WERI-Rb-1 (cell line): ENCODE measurements around the gene VRK1.

Source experiments
- DNase-seq: peaks from one replicate; pipeline ENCODE4 v3.0.0-alpha.2; 2020
- H3K27ac ChIP-seq: fragments of 250-450 bp; sonication (Bioruptor Pico); 2 replicates; pipeline ENCODE4 v1.5.1; 2020; ENCODE audit warnings: mild to moderate bottlenecking, moderate library complexity
- H3K27me3 ChIP-seq: fragments of 250-450 bp; sonication (Bioruptor Pico); 2 replicates; pipeline ENCODE4 v1.5.1; 2021; ENCODE audit warnings: mild to moderate bottlenecking, low read depth, moderate library complexity; ENCODE audit not compliant: insufficient read depth, severe bottlenecking
- H3K36me3 ChIP-seq: fragments of 250-450 bp; sonication (Bioruptor Pico); 2 replicates; pipeline ENCODE4 v1.5.1; 2020; ENCODE audit warnings: mild to moderate bottlenecking, moderate library complexity
- H3K4me3 ChIP-seq: 2 replicates; pipeline ENCODE4 v1.5.1; 2011; ENCODE audit warnings: low read depth, mild to moderate bottlenecking, control low read depth, low read length
- H3K9me3 ChIP-seq: fragments of 250-450 bp; sonication (Bioruptor Pico); 2 replicates; pipeline ENCODE4 v1.5.1; 2021; ENCODE audit warnings: mild to moderate bottlenecking, moderate library complexity; ENCODE audit not compliant: severe bottlenecking
- CTCF ChIP-seq: IDR thresholded peaks from 2 replicates; pipeline ENCODE4 v1.5.1; 2011; ENCODE audit warnings: low read depth, mild to moderate bottlenecking, control low read depth, inconsistent platforms, low read length

The VRK1 gene

GRCh38 chr14:96847451-96847850, 50.3 kb downstream of the VRK1 start:
- no peak overlapping the region for H3K4me3 ChIP-seq

DNA sequence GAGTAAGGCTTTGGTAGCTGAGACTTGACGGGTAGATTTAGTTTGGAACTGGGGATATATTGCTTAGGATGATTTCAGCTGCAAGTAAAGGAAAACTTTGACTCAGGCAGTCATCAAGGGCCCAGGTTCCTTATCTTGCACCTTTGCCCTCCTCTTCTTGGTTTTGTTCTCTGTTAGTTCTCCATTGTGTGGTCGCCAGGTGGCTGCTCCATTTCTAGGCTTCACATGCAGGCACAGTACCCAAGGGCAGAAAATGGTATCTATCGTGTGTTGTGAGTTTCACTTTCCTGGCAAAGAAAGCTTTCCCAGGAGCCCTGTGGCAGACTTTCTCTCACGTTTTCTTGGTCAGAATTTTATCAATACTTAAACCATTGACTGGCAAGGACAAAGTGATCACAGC, 50.8 kb downstream of the VRK1 start:
- Histone ChIP-seq H3K4me3 (no peak overlapping the region), H3K27me3 (no peaks in the 10 kb centered on the region), H3K27ac (no peak overlapping the region), H3K36me3 (peaks cover 32% of the 10 kb centered on the region), H3K9me3 (no peaks in the 10 kb centered on the region)
- TF ChIP-seq CTCF, result no peak
- DNase-seq, result no peak

More at GRCh38 chr14:96847451-96847850, 50.3 kb downstream of the VRK1 start:
- H3K27ac ChIP-seq, result no peak overlapping the region
- TF ChIP-seq CTCF, result no peak
- DNase-seq, result no peak
- peaks cover 35% of the 10 kb centered on the region for H3K36me3 ChIP-seq
- no peaks in the 10 kb centered on the region for H3K9me3 ChIP-seq
- H3K27me3 ChIP-seq, result no peaks in the 10 kb centered on the region

DNA sequence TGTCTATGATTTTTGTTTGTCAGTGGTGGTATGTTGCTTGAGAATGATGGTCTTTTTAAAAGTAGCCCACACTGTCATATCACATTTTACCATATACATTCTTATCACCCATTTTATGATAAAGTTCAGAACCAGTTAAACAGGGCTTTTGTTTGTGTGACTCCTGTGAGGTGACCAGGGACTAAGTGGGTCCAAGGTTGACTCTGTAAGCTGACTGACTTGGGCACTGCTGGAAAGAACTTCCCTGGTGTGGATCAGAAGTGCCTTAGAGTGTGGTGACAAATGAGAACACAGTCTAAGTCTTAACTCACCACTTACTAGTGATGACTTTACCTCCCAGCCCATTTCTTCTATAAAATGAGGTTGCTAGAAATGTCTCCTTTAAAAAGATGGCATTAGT, 52.6 kb downstream of the VRK1 start:
- no peaks in the 10 kb centered on the region for H3K9me3 ChIP-seq
- H3K36me3 ChIP-seq, result peaks cover 24% of the 10 kb centered on the region
- H3K4me3 ChIP-seq, result no peak overlapping the region
- H3K27me3 ChIP-seq, result no peaks in the 10 kb centered on the region
- TF ChIP-seq CTCF, result no peak
- DNase-seq, result no peak
- no peak overlapping the region for H3K27ac ChIP-seq

GRCh38 chr14:96851694-96852381, 54.7 kb downstream of the VRK1 start:
- Histone ChIP-seq H3K27ac (no peak overlapping the region), H3K36me3 (peaks cover 35% of the 10 kb centered on the region), H3K27me3 (no peaks in the 10 kb centered on the region), H3K4me3 (no peak overlapping the region), H3K9me3 (no peaks in the 10 kb centered on the region)
- DNase-seq, result no peak
- no peak for TF ChIP-seq CTCF

DNA sequence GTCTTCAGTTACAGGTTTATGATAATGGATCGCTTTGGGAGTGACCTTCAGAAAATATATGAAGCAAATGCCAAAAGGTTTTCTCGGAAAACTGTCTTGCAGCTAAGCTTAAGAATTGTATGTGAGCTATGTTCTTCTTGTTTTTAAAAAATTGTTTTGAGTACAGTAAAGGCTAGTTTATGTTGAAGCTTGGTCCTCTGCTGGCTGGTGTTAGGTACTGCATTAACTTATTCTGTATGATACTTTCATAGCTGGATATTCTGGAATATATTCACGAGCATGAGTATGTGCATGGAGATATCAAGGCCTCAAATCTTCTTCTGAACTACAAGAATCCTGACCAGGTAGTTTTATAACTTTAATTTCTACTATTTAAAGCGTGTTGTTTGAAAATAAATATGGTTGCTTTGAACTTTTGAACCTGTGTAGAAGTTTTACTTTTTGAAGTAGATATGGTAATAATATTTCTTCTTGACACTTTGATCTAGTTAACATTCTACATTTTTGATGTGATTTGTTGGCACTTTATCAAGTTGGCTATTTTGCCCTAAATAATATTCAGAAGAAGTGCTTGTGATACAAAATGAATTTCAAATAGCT, 55.7 kb downstream of the VRK1 start:
- TF ChIP-seq CTCF, result peak; percentile 57
- Histone ChIP-seq H3K36me3 (peaks cover 35% of the 10 kb centered on the region), H3K9me3 (no peaks in the 10 kb centered on the region), H3K27ac (no peak overlapping the region), H3K4me3 (no peak overlapping the region), H3K27me3 (no peaks in the 10 kb centered on the region)
- peak; percentile 9 for DNase-seq
